ENCODE results near the gene CACFD1. TPM values are rescaled to one million over a fixed set of nuclear protein-coding genes. Genes with fewer than 3 reads are reported as not detected.

The CACFD1 gene
- total and polyA plus RNA-seq, 2 of the 13 experiments (the other 11 are each of a cell fraction or from before 2014, with no cell fraction given) = 13.8 to 14.6 TPM

GRCh38 chr9:133484671-133485437 is 25.1 kb downstream of the CACFD1 start (continued):
- TF ChIP-seq DZIP1 (CRISPR knock-in tag; IDR thresholded peaks at IDR 0.05) (no peak), SNAPC4 (CRISPR knock-in tag; IDR thresholded peaks at IDR 0.05) (no peak), ZGPAT (CRISPR knock-in tag; IDR thresholded peaks at IDR 0.05) (no peak)

All from HepG2 (cell line).